Esophagus muscularis mucosa (tissue), 4 donors: ENCODE measurements around the gene GPR34. TPM values are rescaled to one million over a fixed set of nuclear protein-coding genes. Genes with fewer than 3 reads are reported as not detected.
"Not testable (repeated sequence)": the region's sequence is repeated elsewhere in the genome, so short reads cannot be mapped to it uniquely, and the experiment has no call there.

Experiments
- DNase-seq: peaks from one replicate; pipeline ENCODE4 v3.0.0-alpha.2; 2017; ENCODE audit errors: extremely low spot score
- H3K27ac ChIP-seq, 4 donors: fragments of 200-600 bp; sonication (generic); replicated peaks in 1 of 4; 1 replicate in 3 of 4; 2 replicates in 1 of 4; pipeline ENCODE4 v1.5.1; 2016 to 2019; ENCODE audit warnings: mild to moderate bottlenecking in 1 of 4
- H3K27me3 ChIP-seq, 4 donors: fragments of 200-600 bp; sonication (generic); one replicate each; pipeline versions ENCODE4 v1.5.1 to v1.6.0; 2016 to 2019
- H3K36me3 ChIP-seq, 4 donors: fragments of 200-600 bp; sonication (generic); one replicate each; pipeline ENCODE4 v1.5.1; 2016 to 2019
- H3K4me1 ChIP-seq, 4 donors: fragments of 200-600 bp; sonication (generic); one replicate each; pipeline ENCODE4 v1.5.1; 2016 to 2019
- H3K4me3 ChIP-seq, 4 donors: fragments of 200-600 bp; sonication (generic); 1 replicate in 2 of 4; 2 replicates in 2 of 4; pipeline ENCODE4 v1.5.1; 2016 to 2019; ENCODE audit warnings: mild to moderate bottlenecking in 4 of 4, moderate library complexity in 1 of 4
- H3K9me3 ChIP-seq, 4 donors: fragments of 200-600 bp; sonication (generic); 1 replicate in 3 of 4; 2 replicates in 1 of 4; pipeline ENCODE4 v1.5.1; 2016 to 2019
- CTCF ChIP-seq, 3 experiments: fragments of 200-600 bp in 2 of 3; fragments of 450-650 bp in 1 of 3; sonication (generic) in 2 of 3; IDR thresholded peaks; one replicate each; pipeline ENCODE4 v1.5.1; 2017 to 2019; ENCODE audit warnings: antibody characterized with exemption in 3 of 3, mild to moderate bottlenecking in 2 of 3, moderate library complexity in 1 of 3
- EP300 ChIP-seq: sonication (generic); formaldehyde crosslinking; IDR thresholded peaks from one replicate; pipeline ENCODE4 v1.6.1; 2017; ENCODE audit warnings: antibody characterized with exemption
- POLR2A ChIP-seq: fragments of 450-650 bp; IDR thresholded peaks from one replicate; pipeline ENCODE4 v1.6.1; 2017; ENCODE audit warnings: antibody characterized with exemption, moderate library complexity, mild to moderate bottlenecking, low read depth
- POLR2AphosphoS5 ChIP-seq, 2 donors: sonication (generic); formaldehyde crosslinking; IDR thresholded peaks; one replicate each; pipeline ENCODE4 v1.6.1; 2017; ENCODE audit warnings: antibody characterized with exemption in 2 of 2
- WGBS: methylation state at CpG from one replicate; pipeline ENCODE4 v1.1.5; 2018; 5-methylcytosine and 5-hydroxymethylcytosine counted together
- intact Hi-C: fragments of 100-400 bp; cut with DNase I; formaldehyde crosslinking; loops from one replicate; pipeline ENCODE4 v1.15.1; 2023
- total RNA-seq, 4 donors: library from RNA; depleted of rRNA; stranded (reverse); fragments of >200 nt; gene quantifications; one replicate each; pipeline versions ENCODE4 v1.1.0 to v1.2.1, GENCODE V29; 2016

GPR34 gene
- total RNA-seq, 4 donors from 2014 or later = 3.7 to 14.7 (median 7.6) TPM

GRCh38 chrX:41716222-41716621, 27.4 kb downstream of the GPR34 start:
- 89% methylated on average over 5 of the region's 5 CpGs for WGBS

GRCh38 chrX:41716767-41717473, 28.1 kb downstream of the GPR34 start:
- intact Hi-C loops = no loop called here
- Histone ChIP-seq H3K27ac (no peak overlapping the region), H3K27me3 (no peaks in the 10 kb centered on the region), H3K9me3 (peaks cover 0 to 31% (median 0%) of the 10 kb centered on the region in 4 donors), H3K36me3 (no peaks in the 10 kb centered on the region), H3K4me1 (no peaks in the 10 kb centered on the region), H3K4me3 (no peak overlapping the region)
- DNase-seq = no peak
- 86% methylated on average over 12 of the region's 12 CpGs for WGBS
- TF ChIP-seq POLR2AphosphoS5 (IDR thresholded peaks at IDR 0.05) (no peak), POLR2A (no peak), EP300 (no peak), CTCF (IDR thresholded peaks at IDR 0.05) (no peak)

More at GRCh38 chrX:41716222-41716621, 27.4 kb downstream of the GPR34 start:
- H3K4me3 ChIP-seq = no peak overlapping the region
- intact Hi-C loops = no loop called here
- H3K9me3 ChIP-seq = peaks cover 0 to 31% (median 0%) of the 10 kb centered on the region in 4 donors
- DNase-seq = no peak
- H3K27ac ChIP-seq = no peak overlapping the region
- no peaks in the 10 kb centered on the region for H3K36me3 ChIP-seq
- H3K27me3 ChIP-seq = no peaks in the 10 kb centered on the region
- TF ChIP-seq EP300 (no peak), CTCF (IDR thresholded peaks at IDR 0.05) (no peak), POLR2A (no peak), POLR2AphosphoS5 (IDR thresholded peaks at IDR 0.05) (no peak)
- no peaks in the 10 kb centered on the region for H3K4me1 ChIP-seq

- Histone ChIP-seq H3K27me3 (no peaks in the 10 kb centered on the region), H3K9me3 (peaks cover 0 to 31% (median 0%) of the 10 kb centered on the region in 4 donors), H3K4me1 (no peaks in the 10 kb centered on the region), H3K36me3 (no peaks in the 10 kb centered on the region), H3K4me3 (no peak overlapping the region), H3K27ac (no peak overlapping the region)
- intact Hi-C loops = no loop called here
- no peak for DNase-seq
- TF ChIP-seq POLR2A (no peak), EP300 (no peak), POLR2AphosphoS5 (IDR thresholded peaks at IDR 0.05) (no peak), CTCF (IDR thresholded peaks at IDR 0.05) (no peak)
- 75% methylated on average over 4 of the region's 4 CpGs for WGBS
Observed at GRCh38 chrX:41718481-41719235, 29.9 kb downstream of the GPR34 start.

- H3K4me3 ChIP-seq, DNase-seq, H3K27ac ChIP-seq, H3K27me3 ChIP-seq, H3K4me1 ChIP-seq, H3K36me3 ChIP-seq, intact Hi-C loops: not testable (repeated sequence)
- WGBS = 86% methylated on average over 6 of the region's 6 CpGs
- H3K9me3 ChIP-seq = peaks cover 0 to 31% (median 0%) of the 10 kb centered on the region in 4 donors
Observed at GRCh38 chrX:41719610-41720009, 30.8 kb downstream of the GPR34 start.

- 71% methylated on average over 3 of the region's 3 CpGs for WGBS
- H3K27ac ChIP-seq = no peak overlapping the region
- peaks cover 0 to 31% (median 0%) of the 10 kb centered on the region in 4 donors for H3K9me3 ChIP-seq
- DNase-seq = no peak
- no peaks in the 10 kb centered on the region for H3K4me1 ChIP-seq
- H3K27me3 ChIP-seq = no peaks in the 10 kb centered on the region
- intact Hi-C loops = no loop called here
- TF ChIP-seq EP300 (no peak), POLR2AphosphoS5 (IDR thresholded peaks at IDR 0.05) (no peak), POLR2A (no peak)
- H3K36me3 ChIP-seq = no peaks in the 10 kb centered on the region
- H3K4me3 ChIP-seq = no peak overlapping the region
Observed at GRCh38 chrX:41720125-41720779, 31.5 kb downstream of the GPR34 start.
